ENCODE results near the gene VILL.
"Not testable (repeated sequence)": the region's sequence is repeated elsewhere in the genome, so short reads cannot be mapped to it uniquely, and the experiment has no call there.

Gene VILL

GRCh38 chr3:38033586-38033985, 43.0 kb downstream of the VILL start:
- not testable (repeated sequence) for H3K9me3 ChIP-seq (ENCODE audit: control insufficient read depth, low read length); DNase-seq; H3K27me3 ChIP-seq (replicated peaks; ENCODE audit: control insufficient read depth, insufficient read depth, low read length, poor library complexity, severe bottlenecking); H3K4me3 ChIP-seq (ENCODE audit: insufficient read depth, low read depth, low read length, poor library complexity, severe bottlenecking); H3K27ac ChIP-seq (ENCODE audit: insufficient read depth, low read length, poor library complexity, severe bottlenecking); H3K36me3 ChIP-seq (ENCODE audit: control insufficient read depth, insufficient read depth, low read length)
- H3K4me1 ChIP-seq (ENCODE audit: control insufficient read depth, insufficient read depth, low read length, poor library complexity, severe bottlenecking), result peaks cover 38% of the 10 kb centered on the region

- H3K4me3 ChIP-seq (ENCODE audit: insufficient read depth, low read depth, low read length, poor library complexity, severe bottlenecking); DNase-seq; H3K27ac ChIP-seq (ENCODE audit: insufficient read depth, low read length, poor library complexity, severe bottlenecking); H3K36me3 ChIP-seq (ENCODE audit: control insufficient read depth, insufficient read depth, low read length); H3K9me3 ChIP-seq (ENCODE audit: control insufficient read depth, low read length); H3K27me3 ChIP-seq (replicated peaks; ENCODE audit: control insufficient read depth, insufficient read depth, low read length, poor library complexity, severe bottlenecking): not testable (repeated sequence)
- peaks cover 46% of the 10 kb centered on the region for H3K4me1 ChIP-seq (ENCODE audit: control insufficient read depth, insufficient read depth, low read length, poor library complexity, severe bottlenecking)
These were observed 43.7 kb downstream of the VILL start for GRCh38 chr3:38034335-38034734.

- Histone ChIP-seq H3K4me1 (ENCODE audit: control insufficient read depth, insufficient read depth, low read length, poor library complexity, severe bottlenecking) (peaks cover 40% of the 10 kb centered on the region), H3K27me3 (replicated peaks; ENCODE audit: control insufficient read depth, insufficient read depth, low read length, poor library complexity, severe bottlenecking) (no peaks in the 10 kb centered on the region), H3K4me3 (ENCODE audit: insufficient read depth, low read depth, low read length, poor library complexity, severe bottlenecking) (no peak overlapping the region), H3K36me3 (ENCODE audit: control insufficient read depth, insufficient read depth, low read length) (no peaks in the 10 kb centered on the region), H3K9me3 (ENCODE audit: control insufficient read depth, low read length) (no peaks in the 10 kb centered on the region), H3K27ac (ENCODE audit: insufficient read depth, low read length, poor library complexity, severe bottlenecking) (no peak overlapping the region)
- no peak for DNase-seq
These were observed 45.7 kb downstream of the VILL start for GRCh38 chr3:38036286-38036685.

DNA sequence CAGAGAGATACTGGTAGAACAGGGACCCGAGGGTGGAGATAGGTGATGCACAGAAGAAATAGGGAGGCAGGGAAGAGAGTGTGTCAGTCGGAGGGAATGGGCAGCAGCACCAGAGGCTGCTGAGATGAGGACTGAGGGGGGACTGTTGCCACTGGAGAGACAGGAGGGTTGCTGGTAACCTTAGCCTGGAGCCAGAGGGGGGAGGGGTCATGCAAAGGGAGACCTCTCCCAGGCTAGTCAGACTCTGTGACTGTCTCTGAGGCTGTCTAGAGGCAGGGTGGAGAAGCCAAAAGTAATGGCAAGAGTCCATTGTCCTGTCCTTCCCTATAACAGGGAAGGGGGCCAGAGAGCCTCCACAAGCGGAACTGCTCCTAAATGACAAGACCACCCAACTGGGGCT, 46.3 kb downstream of the VILL start:
- H3K4me1 ChIP-seq (ENCODE audit: control insufficient read depth, insufficient read depth, low read length, poor library complexity, severe bottlenecking), result peaks cover 34% of the 10 kb centered on the region
- H3K27ac ChIP-seq (ENCODE audit: insufficient read depth, low read length, poor library complexity, severe bottlenecking), result peak overlapping the region; percentile 85
- no peak for DNase-seq

DNA sequence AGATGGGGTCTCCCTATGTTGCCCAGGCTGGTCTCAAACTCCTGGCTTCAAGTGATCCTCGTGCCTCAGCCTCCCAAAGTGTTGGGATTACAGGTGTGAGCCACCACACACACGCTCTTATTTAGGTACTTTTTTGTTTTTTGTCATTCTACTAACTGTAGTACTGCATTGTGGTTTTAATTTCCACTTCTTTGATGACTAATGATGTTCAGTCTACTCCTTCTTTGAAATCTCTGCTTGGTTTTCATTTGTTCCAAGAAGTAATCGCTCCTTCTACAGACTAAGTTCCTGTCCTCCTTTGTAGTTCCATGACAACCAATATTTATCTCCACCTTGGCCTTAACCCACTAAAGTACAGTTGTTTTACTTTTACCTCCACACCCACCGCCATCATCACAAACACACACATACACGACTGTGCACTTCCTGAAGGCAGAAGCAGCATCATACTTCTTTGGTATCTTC, 47.9 kb downstream of the VILL start:
- no peaks in the 10 kb centered on the region for H3K27me3 ChIP-seq (replicated peaks; ENCODE audit: control insufficient read depth, insufficient read depth, low read length, poor library complexity, severe bottlenecking)
- no peak overlapping the region for H3K4me3 ChIP-seq (ENCODE audit: insufficient read depth, low read depth, low read length, poor library complexity, severe bottlenecking)
- peaks cover 32% of the 10 kb centered on the region for H3K4me1 ChIP-seq (ENCODE audit: control insufficient read depth, insufficient read depth, low read length, poor library complexity, severe bottlenecking)
- H3K9me3 ChIP-seq (ENCODE audit: control insufficient read depth, low read length), result no peaks in the 10 kb centered on the region
- H3K36me3 ChIP-seq (ENCODE audit: control insufficient read depth, insufficient read depth, low read length), result no peaks in the 10 kb centered on the region
- H3K27ac ChIP-seq (ENCODE audit: insufficient read depth, low read length, poor library complexity, severe bottlenecking), result peak overlapping the region; percentile 85
- peak; percentile 23 to 35 (median 25) for DNase-seq

More for the DNA sequence above, 46.3 kb downstream of the VILL start:
- no peaks in the 10 kb centered on the region for H3K36me3 ChIP-seq (ENCODE audit: control insufficient read depth, insufficient read depth, low read length)
- H3K27me3 ChIP-seq (replicated peaks; ENCODE audit: control insufficient read depth, insufficient read depth, low read length, poor library complexity, severe bottlenecking), result no peaks in the 10 kb centered on the region
- H3K4me3 ChIP-seq (ENCODE audit: insufficient read depth, low read depth, low read length, poor library complexity, severe bottlenecking), result no peak overlapping the region
- no peaks in the 10 kb centered on the region for H3K9me3 ChIP-seq (ENCODE audit: control insufficient read depth, low read length)

GRCh38 chr3:38039101-38039898, 48.7 kb downstream of the VILL start, which contains the start of gene DLEC1:
Gene DLEC1, plus strand, starts transcription at chr3:38039208. Its CDS starts 18 bp downstream, at chr3:38039226.
- H3K27me3 ChIP-seq (replicated peaks; ENCODE audit: control insufficient read depth, insufficient read depth, low read length, poor library complexity, severe bottlenecking), result no peaks in the 10 kb centered on the region
- no peaks in the 10 kb centered on the region for H3K9me3 ChIP-seq (ENCODE audit: control insufficient read depth, low read length)
- H3K27ac ChIP-seq (ENCODE audit: insufficient read depth, low read length, poor library complexity, severe bottlenecking), result peak within 1 kb of the TSS; percentile 85
- no peaks in the 10 kb centered on the region for H3K36me3 ChIP-seq (ENCODE audit: control insufficient read depth, insufficient read depth, low read length)
- H3K4me1 ChIP-seq (ENCODE audit: control insufficient read depth, insufficient read depth, low read length, poor library complexity, severe bottlenecking), result peaks cover 32% of the 10 kb centered on the region
- DNase-seq, result peak; percentile 78 to 80 (median 79)
- peak within 1 kb of the TSS; percentile 59 for H3K4me3 ChIP-seq (ENCODE audit: insufficient read depth, low read depth, low read length, poor library complexity, severe bottlenecking)

- Histone ChIP-seq H3K27me3 (replicated peaks; ENCODE audit: control insufficient read depth, insufficient read depth, low read length, poor library complexity, severe bottlenecking) (no peaks in the 10 kb centered on the region), H3K36me3 (ENCODE audit: control insufficient read depth, insufficient read depth, low read length) (no peaks in the 10 kb centered on the region), H3K4me1 (ENCODE audit: control insufficient read depth, insufficient read depth, low read length, poor library complexity, severe bottlenecking) (peaks cover 32% of the 10 kb centered on the region), H3K9me3 (ENCODE audit: control insufficient read depth, low read length) (no peaks in the 10 kb centered on the region), H3K27ac (ENCODE audit: insufficient read depth, low read length, poor library complexity, severe bottlenecking) (peak overlapping the region; percentile 85), H3K4me3 (ENCODE audit: insufficient read depth, low read depth, low read length, poor library complexity, severe bottlenecking) (peak overlapping the region; percentile 59)
- DNase-seq, result peak; percentile 47 to 58 (median 51)
These were observed 49.3 kb downstream of the VILL start for GRCh38 chr3:38039899-38040261.

GRCh38 chr3:38040401-38040800, 49.8 kb downstream of the VILL start:
- Histone ChIP-seq H3K27me3 (replicated peaks; ENCODE audit: control insufficient read depth, insufficient read depth, low read length, poor library complexity, severe bottlenecking) (no peaks in the 10 kb centered on the region), H3K27ac (ENCODE audit: insufficient read depth, low read length, poor library complexity, severe bottlenecking) (peak overlapping the region; percentile 85), H3K4me3 (ENCODE audit: insufficient read depth, low read depth, low read length, poor library complexity, severe bottlenecking) (peak overlapping the region; percentile 59), H3K36me3 (ENCODE audit: control insufficient read depth, insufficient read depth, low read length) (no peaks in the 10 kb centered on the region), H3K4me1 (ENCODE audit: control insufficient read depth, insufficient read depth, low read length, poor library complexity, severe bottlenecking) (peaks cover 32% of the 10 kb centered on the region), H3K9me3 (ENCODE audit: control insufficient read depth, low read length) (no peaks in the 10 kb centered on the region)
- no peak for DNase-seq

DNA sequence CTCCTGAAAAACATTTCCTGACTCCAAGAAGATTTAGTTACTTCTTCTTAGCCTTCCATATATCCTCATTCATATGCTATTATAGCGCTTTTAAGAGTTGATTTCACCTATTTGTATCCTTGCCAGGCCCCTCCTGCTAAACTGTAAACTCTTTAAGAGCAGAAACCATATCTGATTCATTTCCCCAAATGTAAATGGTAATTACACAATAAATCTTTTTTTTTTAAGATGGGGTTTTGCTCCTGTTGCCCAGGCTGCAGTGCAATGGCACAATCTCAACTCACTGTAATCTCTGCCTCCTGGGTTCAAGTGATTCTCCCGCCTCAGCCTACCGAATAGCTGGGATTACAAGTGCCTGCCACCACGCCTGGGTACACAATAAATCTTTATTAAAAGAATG, 52.9 kb downstream of the VILL start:
- H3K4me3 ChIP-seq (ENCODE audit: insufficient read depth, low read depth, low read length, poor library complexity, severe bottlenecking), result no peak overlapping the region
- no peak for DNase-seq
- H3K9me3 ChIP-seq (ENCODE audit: control insufficient read depth, low read length), result no peaks in the 10 kb centered on the region
- H3K4me1 ChIP-seq (ENCODE audit: control insufficient read depth, insufficient read depth, low read length, poor library complexity, severe bottlenecking), result peaks cover 19% of the 10 kb centered on the region
- H3K27me3 ChIP-seq (replicated peaks; ENCODE audit: control insufficient read depth, insufficient read depth, low read length, poor library complexity, severe bottlenecking), result no peaks in the 10 kb centered on the region
- H3K27ac ChIP-seq (ENCODE audit: insufficient read depth, low read length, poor library complexity, severe bottlenecking), result no peak overlapping the region
- H3K36me3 ChIP-seq (ENCODE audit: control insufficient read depth, insufficient read depth, low read length), result no peaks in the 10 kb centered on the region

- Histone ChIP-seq H3K4me1 (ENCODE audit: control insufficient read depth, insufficient read depth, low read length, poor library complexity, severe bottlenecking) (no peaks in the 10 kb centered on the region), H3K9me3 (ENCODE audit: control insufficient read depth, low read length) (no peaks in the 10 kb centered on the region), H3K27ac (ENCODE audit: insufficient read depth, low read length, poor library complexity, severe bottlenecking) (no peak overlapping the region), H3K36me3 (ENCODE audit: control insufficient read depth, insufficient read depth, low read length) (peaks cover 3% of the 10 kb centered on the region), H3K27me3 (replicated peaks; ENCODE audit: control insufficient read depth, insufficient read depth, low read length, poor library complexity, severe bottlenecking) (no peaks in the 10 kb centered on the region), H3K4me3 (ENCODE audit: insufficient read depth, low read depth, low read length, poor library complexity, severe bottlenecking) (no peak overlapping the region)
- DNase-seq, result no peak
These were observed 55.4 kb downstream of the VILL start for GRCh38 chr3:38046027-38046426.
